ENCODE measurements around the gene BTRC.
A peak's percentile ranks its signal among the peaks of the same experiment; 100 is the strongest.
"Not testable (repeated sequence)": the region's sequence is repeated elsewhere in the genome, so short reads cannot be mapped to it uniquely, and the experiment has no call there.

Gene BTRC

DNA sequence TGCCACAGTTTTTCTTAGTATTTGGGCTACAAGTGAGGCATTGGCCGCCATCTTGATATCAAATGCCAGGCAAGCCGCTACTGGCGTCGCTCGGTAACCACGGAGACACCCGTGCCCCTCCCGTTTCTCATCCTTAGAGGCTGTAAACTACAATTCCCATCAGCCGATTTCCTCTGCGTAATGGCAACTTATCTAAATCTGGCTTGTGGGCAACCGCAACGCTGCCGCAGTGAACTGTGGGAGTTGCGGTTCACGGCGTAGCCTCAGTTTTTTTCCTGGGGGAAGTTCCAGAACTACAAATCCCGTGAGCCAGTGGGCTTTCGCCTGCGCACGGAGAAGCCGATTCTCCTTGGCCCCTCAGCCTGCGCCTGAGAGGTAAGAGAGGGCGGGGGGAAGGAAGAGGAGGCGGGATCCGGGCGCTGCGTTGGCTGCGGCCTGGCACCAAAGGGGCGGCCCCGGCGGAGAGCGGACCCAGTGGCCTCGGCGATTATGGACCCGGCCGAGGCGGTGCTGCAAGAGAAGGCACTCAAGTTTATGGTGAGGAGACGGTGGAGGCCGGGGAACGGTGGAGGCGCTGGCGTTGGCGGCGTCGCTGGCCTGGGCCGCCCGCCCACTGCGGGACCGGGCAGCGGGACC, at the start of gene BTRC:
BTRC (plus strand) TSS at position 474 of the 636 bp plus-strand sequence; CDS start at position 490, 16 bp downstream.
- peaks cover 4% of the 10 kb centered on the region for H3K36me3 Mint-ChIP-seq (ENCODE audit: low read depth)
- peak within 1 kb of the TSS; percentile 96 for H3K4me3 Mint-ChIP-seq
- peak within 1 kb of the TSS; percentile 94 for H3K27ac Mint-ChIP-seq
- H3K9me3 Mint-ChIP-seq = no peaks in the 10 kb centered on the region
- DNase-seq (ENCODE audit: low spot score) = peak; percentile 97
- peaks cover 11% of the 10 kb centered on the region for H3K4me1 Mint-ChIP-seq (ENCODE audit: low read depth)
- peaks cover 20% of the 10 kb centered on the region for H3K27me3 Mint-ChIP-seq (ENCODE audit: low read depth)

DNA sequence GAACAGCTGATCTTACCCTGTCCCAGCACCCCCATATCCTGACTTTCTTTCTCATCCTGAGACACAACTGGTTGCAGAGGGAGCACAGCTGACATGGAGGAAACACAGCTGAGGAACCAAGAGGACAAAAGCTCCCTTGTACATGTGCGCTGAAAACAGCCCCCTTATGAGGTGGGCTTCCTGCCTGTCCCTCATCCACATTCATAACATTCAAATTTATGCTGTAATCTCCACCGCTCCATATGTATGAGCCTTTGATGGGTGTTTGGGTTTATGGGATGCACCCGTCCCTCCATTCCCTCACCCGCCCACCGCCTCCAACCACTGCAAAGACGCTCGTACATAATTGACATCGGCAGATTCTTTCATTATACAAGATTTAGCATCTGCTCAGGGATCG, 49.6 kb upstream of the BTRC start:
- no peak for DNase-seq (ENCODE audit: low spot score)
- H3K27me3 Mint-ChIP-seq (ENCODE audit: low read depth) = peaks cover 41% of the 10 kb centered on the region
- no peaks in the 10 kb centered on the region for H3K4me1 Mint-ChIP-seq (ENCODE audit: low read depth)
- H3K27ac Mint-ChIP-seq = no peak overlapping the region
- H3K9me3 Mint-ChIP-seq = no peaks in the 10 kb centered on the region
- no peak overlapping the region for H3K4me3 Mint-ChIP-seq
- no peaks in the 10 kb centered on the region for H3K36me3 Mint-ChIP-seq (ENCODE audit: low read depth)

DNA sequence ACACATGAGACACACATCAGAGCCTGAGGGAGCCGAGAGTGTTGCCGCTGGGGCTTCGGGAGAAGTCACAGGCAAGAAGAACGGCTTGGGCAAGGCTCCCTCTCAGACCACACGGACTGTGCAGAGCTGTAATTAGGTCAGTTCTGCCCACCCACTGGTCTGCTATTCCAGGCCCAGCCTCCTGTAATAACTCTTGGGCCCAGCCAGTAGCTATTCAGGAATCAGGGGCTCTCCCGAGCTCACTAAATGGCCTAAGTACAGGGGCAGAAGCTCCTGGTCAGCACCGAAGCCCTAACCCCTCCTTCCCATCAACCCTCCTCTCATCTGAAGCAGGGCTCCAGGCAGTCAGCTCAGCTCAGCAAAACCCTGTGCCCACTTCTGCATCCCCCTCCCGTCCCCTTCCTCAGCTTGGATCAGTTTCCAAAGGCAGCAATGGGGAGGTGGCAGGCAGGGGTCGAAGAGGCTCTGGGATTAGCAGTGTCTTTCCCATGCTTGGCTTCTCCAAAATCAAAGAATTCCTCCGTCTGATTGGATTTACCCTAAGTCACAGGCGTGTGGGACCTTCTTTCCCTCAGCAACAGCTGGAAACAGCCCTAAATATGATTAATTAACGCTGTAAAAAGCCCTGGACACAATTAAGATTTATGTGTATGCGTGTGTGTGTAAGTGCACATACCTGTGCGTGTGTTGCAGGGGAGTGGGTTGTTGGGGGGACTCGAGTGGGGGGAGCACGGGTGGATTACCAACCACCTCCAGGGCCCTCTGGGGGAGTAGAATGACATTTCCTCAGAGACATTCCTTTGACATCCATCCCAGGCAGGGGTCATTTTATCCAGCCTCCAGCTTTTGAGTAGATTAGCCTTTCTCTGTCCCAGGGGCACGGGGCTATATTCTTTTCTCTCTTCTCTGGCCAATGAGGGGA, 48.4 kb upstream of the BTRC start:
- H3K27me3 Mint-ChIP-seq (ENCODE audit: low read depth) = peaks cover 42% of the 10 kb centered on the region
- H3K27ac Mint-ChIP-seq = no peak overlapping the region
- no peak for DNase-seq (ENCODE audit: low spot score)
- no peaks in the 10 kb centered on the region for H3K9me3 Mint-ChIP-seq
- H3K4me1 Mint-ChIP-seq (ENCODE audit: low read depth) = peaks cover 1% of the 10 kb centered on the region
- H3K4me3 Mint-ChIP-seq = no peak overlapping the region
- no peaks in the 10 kb centered on the region for H3K36me3 Mint-ChIP-seq (ENCODE audit: low read depth)

DNA sequence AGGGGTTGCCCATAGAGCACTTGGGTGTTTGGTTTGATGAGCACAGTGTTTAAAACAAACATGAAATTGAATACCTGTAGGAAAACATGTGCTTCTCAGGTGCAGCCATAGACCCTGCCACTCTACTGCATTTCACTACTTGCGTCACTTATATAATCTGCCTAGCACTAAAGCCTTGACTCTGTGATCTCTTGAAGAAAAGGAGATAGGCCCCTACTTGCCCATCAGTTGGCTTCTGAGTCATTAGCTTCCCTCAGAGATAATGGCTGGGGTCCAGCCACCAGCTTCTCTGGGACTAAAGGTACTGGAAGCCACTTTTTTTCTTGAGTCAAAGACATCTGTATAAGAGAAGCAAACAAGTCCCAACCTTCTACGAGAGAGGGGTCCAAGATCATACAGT, 45.9 kb upstream of the BTRC start:
- H3K36me3 Mint-ChIP-seq (ENCODE audit: low read depth) = no peaks in the 10 kb centered on the region
- H3K9me3 Mint-ChIP-seq = no peaks in the 10 kb centered on the region
- no peak overlapping the region for H3K27ac Mint-ChIP-seq
- peaks cover 5% of the 10 kb centered on the region for H3K4me1 Mint-ChIP-seq (ENCODE audit: low read depth)
- peaks cover 59% of the 10 kb centered on the region for H3K27me3 Mint-ChIP-seq (ENCODE audit: low read depth)
- no peak overlapping the region for H3K4me3 Mint-ChIP-seq
- no peak for DNase-seq (ENCODE audit: low spot score)

DNA sequence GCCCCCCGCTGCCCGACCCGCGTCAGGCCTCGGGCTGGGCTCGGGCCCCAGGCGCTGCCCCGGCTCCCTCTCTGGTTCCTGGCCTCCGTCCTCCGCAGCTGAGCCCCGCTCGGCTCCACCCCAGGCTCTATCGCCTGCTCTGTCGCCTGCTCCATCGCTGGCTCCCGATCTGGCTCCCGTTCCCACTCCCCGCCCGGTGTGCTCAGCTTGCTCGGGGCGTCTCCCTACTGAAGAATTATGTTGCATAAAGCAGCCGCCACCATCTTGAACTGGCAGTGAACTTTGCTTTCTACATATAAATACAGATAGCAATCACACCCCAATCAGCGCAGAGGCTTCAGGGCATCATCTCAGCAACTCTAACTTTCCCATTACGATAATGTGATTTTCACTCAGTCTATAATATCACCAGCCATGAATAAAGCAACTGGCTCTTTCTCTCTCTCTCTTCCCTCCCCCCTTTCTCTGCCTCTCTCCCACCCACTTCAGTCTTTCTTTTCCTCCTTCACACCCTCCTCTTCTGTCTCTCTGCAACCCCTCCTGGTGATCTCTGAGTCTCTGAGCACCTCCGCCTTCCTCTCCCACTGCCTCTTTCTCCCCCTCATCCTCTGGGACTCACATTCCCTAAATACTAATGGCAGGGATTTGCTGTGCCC, 43.3 kb upstream of the BTRC start:
- Mint-ChIP-seq H3K36me3 (ENCODE audit: low read depth) (no peaks in the 10 kb centered on the region), H3K9me3 (no peaks in the 10 kb centered on the region), H3K4me1 (ENCODE audit: low read depth) (peaks cover 5% of the 10 kb centered on the region), H3K27me3 (ENCODE audit: low read depth) (peaks cover 54% of the 10 kb centered on the region), H3K27ac (no peak overlapping the region), H3K4me3 (peak overlapping the region; percentile 39)
- DNase-seq (ENCODE audit: low spot score) = no peak

DNA sequence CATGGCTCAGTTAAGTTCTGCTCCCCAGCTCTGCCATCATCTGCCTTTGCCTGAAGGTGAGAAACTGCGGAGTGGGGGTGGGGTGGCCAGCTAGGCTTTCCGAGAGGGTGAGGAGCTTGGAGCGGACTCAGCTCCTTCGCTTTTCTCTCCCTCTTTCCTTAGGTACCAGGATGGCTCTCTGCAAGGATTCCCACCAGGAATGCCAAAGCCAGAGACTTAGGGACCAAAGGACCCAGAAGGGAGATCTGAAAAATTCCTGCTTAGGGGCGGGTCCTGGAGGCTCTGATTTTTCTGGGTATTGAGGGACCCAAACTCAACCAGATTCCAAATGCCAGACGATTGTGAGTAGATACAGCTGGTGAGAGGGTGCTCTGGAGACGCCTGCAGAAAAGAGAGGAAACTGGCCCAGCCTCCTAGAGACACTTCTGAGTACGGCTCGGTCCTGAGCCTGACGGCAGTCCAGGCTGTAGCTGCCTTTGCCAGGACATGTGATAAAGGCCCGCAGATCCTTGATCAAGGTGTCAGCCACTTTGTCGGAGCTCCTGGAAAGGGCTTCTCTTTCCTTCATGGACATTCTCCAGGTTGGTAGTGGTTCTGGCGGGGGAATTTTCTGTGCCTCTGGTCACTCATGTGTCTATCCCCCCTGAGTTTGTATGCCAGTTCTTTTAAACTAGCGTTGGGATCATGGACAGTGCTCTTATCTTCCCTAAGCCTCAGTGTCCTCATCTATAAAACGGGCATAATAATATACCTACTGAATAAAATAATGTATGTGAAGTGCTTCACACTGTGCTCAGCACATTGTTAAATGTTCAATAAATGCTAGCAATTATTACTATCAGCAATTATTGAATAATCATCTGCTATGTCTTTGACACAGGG, 42.5 kb upstream of the BTRC start:
- H3K27ac Mint-ChIP-seq = no peak overlapping the region

DNA sequence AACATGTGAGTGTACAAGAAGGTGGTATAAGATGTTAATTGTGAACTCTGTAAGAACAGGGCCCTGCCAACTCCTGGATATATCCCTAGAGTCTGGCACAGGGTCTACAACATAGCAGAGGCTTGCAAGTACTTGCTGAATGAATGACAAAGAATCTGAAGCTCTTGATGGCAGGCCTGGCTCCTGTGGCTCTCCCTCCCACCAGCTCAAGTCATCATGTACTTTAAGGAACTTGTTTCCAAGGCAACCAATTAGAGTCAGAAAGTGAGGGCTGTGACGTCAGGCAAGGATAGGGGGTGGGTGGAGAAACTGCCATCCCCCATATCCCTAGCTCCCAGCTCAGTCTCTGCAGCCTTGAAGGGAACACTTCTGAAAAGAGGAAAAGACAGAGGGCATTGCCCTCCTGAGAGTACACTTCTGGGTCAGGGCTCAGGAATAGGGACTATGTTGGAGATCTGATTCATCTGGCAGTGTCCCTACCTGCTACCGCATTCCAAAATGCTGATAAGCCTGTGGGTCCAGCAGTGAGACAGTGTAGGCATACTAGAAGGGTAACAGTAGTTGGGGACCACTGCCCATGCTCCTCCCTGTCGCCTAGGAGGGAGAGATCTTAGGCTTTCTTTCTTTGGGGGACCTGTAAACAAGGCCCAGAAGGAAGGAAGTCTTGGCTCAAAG, 34.6 kb upstream of the BTRC start:
- H3K27ac Mint-ChIP-seq = no peak overlapping the region
- H3K4me3 Mint-ChIP-seq = no peak overlapping the region
- H3K27me3 Mint-ChIP-seq (ENCODE audit: low read depth) = peaks cover 17% of the 10 kb centered on the region
- DNase-seq (ENCODE audit: low spot score) = no peak
- no peaks in the 10 kb centered on the region for H3K4me1 Mint-ChIP-seq (ENCODE audit: low read depth)
- no peaks in the 10 kb centered on the region for H3K9me3 Mint-ChIP-seq
- H3K36me3 Mint-ChIP-seq (ENCODE audit: low read depth) = no peaks in the 10 kb centered on the region

More for the DNA sequence above, 42.5 kb upstream of the BTRC start:
- Mint-ChIP-seq H3K9me3 (no peaks in the 10 kb centered on the region), H3K27me3 (ENCODE audit: low read depth) (peaks cover 52% of the 10 kb centered on the region), H3K4me1 (ENCODE audit: low read depth) (peaks cover 5% of the 10 kb centered on the region), H3K4me3 (no peak overlapping the region), H3K36me3 (ENCODE audit: low read depth) (no peaks in the 10 kb centered on the region)
- DNase-seq (ENCODE audit: low spot score) = no peak

DNA sequence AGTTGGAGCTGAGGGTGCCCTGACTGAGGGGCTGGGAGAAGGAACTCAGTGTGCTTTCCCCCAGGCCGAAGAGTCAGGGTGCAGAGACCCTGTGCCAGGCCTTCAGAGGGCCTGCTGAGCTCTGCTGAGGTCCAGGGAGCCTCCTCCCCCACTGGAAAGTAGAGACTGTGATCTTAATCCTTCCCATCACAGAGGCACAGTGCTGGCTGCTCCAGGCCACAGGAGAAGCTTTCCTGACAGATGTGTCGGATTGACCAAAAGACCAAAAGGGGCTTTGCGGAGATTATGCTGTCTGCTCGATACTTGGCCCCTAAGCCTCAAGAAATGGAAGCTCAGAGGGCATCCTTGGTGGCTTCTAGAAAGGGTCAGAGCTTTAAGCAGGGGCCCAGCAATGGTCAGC, 32.9 kb upstream of the BTRC start:
- Mint-ChIP-seq H3K9me3 (no peaks in the 10 kb centered on the region), H3K4me1 (ENCODE audit: low read depth) (no peaks in the 10 kb centered on the region), H3K4me3 (no peak overlapping the region), H3K27ac (no peak overlapping the region), H3K27me3 (ENCODE audit: low read depth) (peaks cover 19% of the 10 kb centered on the region), H3K36me3 (ENCODE audit: low read depth) (no peaks in the 10 kb centered on the region)
- DNase-seq (ENCODE audit: low spot score) = no peak

DNA sequence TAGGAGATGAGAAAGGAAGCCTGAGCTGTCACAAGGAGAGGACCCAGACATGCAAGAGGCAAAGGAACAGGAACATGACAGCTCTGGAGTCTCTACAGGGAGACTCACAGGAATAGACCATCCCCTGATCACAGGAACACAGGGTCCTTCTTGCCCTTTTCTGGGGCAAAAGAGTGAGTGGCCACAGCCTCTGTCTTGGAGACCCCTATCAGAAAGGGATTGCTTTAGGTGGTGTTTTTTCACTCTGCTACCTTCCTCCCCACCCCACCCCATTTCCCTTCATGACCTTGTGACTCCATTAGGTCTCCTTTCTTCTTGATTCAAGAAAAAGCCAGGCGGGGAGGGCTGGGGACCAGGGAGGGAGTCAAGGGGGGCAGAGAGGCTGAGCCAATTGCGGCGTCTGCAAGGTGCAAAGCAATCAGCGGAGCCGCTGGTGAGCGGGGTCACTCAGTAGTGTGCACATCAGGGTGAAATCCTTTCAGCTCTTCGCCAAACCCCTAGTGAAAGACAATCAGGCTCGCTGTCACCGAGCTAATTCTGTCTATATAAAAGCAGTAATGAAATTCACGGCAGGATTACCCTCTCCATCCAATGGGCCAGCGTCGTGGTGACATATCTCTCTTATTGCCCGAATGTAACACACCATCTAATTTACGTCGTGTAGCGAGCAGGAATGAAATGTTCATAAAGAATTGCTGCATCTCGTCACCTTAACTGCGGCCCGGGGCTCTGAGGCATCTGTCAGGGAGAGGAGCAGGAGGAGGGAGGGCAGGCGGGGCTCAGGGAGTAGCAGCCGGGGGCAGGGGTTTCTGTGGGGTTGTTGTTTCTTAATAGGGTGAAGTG, 31.5 kb upstream of the BTRC start:
- no peaks in the 10 kb centered on the region for H3K36me3 Mint-ChIP-seq (ENCODE audit: low read depth)
- no peak overlapping the region for H3K4me3 Mint-ChIP-seq
- DNase-seq (ENCODE audit: low spot score) = no peak
- H3K27ac Mint-ChIP-seq = no peak overlapping the region
- no peaks in the 10 kb centered on the region for H3K9me3 Mint-ChIP-seq
- H3K27me3 Mint-ChIP-seq (ENCODE audit: low read depth) = peaks cover 19% of the 10 kb centered on the region
- H3K4me1 Mint-ChIP-seq (ENCODE audit: low read depth) = no peaks in the 10 kb centered on the region

DNA sequence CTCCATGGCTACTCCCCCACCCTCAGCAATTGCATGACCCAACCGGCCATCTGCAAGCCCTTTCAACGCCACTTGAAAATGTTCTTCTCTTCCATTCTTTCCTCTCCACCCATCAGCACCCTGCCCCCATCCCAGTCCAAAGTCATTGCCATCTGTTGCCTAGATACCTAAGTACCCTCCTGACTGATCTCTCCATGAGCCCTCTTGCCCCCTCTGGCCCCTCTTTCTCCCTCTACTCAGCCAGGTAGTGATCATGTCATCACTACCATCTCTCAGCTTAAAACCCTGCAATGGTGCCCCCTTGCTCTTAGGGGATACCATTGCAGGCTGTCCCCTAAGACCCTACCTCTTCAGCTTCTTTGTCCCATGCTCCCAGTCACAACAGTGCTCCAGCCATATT, 30.5 kb upstream of the BTRC start:
- H3K9me3 Mint-ChIP-seq = no peaks in the 10 kb centered on the region
- H3K4me1 Mint-ChIP-seq (ENCODE audit: low read depth) = no peaks in the 10 kb centered on the region
- no peak overlapping the region for H3K27ac Mint-ChIP-seq
- DNase-seq (ENCODE audit: low spot score) = no peak
- H3K27me3 Mint-ChIP-seq (ENCODE audit: low read depth) = peaks cover 20% of the 10 kb centered on the region
- no peaks in the 10 kb centered on the region for H3K36me3 Mint-ChIP-seq (ENCODE audit: low read depth)
- no peak overlapping the region for H3K4me3 Mint-ChIP-seq

DNA sequence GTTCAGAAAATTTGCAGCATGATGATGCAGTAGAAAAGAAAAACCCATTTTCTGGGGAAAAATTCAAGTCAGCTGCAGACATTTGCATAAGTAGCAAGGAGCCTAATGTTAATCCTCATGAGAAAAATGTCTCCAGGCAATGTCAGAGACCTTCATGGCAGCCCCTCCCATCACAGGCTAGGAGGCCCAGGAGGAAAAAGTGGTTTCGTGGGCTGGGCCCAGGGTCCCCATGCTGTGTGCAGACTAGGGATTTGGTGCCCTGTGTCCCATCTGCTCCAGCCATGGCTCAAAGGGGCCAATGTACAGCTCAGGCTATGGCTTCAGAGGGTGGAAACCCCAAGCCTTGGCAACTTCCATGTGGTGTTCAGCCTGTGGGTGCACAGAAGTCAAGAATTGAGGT, 26.5 kb upstream of the BTRC start:
- not testable (repeated sequence) for H3K4me1 Mint-ChIP-seq (ENCODE audit: low read depth); H3K27ac Mint-ChIP-seq; DNase-seq (ENCODE audit: low spot score); H3K36me3 Mint-ChIP-seq (ENCODE audit: low read depth); H3K4me3 Mint-ChIP-seq; H3K9me3 Mint-ChIP-seq
- peaks cover 45% of the 10 kb centered on the region for H3K27me3 Mint-ChIP-seq (ENCODE audit: low read depth)

DNA sequence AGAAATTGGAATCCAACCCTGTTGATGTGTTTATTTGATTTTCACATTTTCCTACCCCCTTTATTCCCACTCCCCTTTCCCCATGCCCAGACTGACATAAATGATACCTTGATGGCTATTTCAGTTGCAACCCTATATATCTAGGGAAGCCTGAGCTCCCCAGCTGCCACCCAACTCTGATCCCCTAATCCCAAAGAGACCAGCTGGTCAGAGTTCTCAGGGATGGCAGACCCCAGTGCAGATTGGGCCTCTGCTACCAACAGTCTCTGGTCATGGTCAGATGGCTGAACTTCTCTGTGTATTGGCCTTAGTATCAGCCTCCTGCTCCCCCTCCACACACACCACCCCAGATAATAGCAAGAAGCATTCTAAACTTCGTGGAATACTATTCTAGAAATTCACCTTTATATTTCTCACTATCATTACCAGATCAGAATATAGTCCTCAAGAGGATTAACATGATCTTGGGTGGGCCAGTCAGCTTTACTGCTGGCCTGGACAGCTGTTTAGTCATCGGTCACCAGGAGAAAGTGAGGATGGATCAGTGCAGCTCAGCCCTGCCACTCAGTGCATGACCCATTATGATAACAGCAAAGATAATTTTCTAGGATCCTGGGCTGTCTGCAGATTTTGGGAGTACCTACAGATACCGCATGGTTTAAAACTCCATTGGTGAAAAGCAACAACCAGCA, 24.5 kb upstream of the BTRC start:
- DNase-seq (ENCODE audit: low spot score) = no peak
- Mint-ChIP-seq H3K4me3 (no peak overlapping the region), H3K27ac (no peak overlapping the region), H3K9me3 (no peaks in the 10 kb centered on the region), H3K27me3 (ENCODE audit: low read depth) (peaks cover 34% of the 10 kb centered on the region), H3K4me1 (ENCODE audit: low read depth) (no peaks in the 10 kb centered on the region), H3K36me3 (ENCODE audit: low read depth) (no peaks in the 10 kb centered on the region)
